Stimulated activated CD8-positive, alpha-beta memory T cell treated with anti-CD3 and anti-CD28 coated beads, Interleukin-15, amount 100 ng/mL, for 48 hours (primary cell): Measurements from ENCODE around the gene F7.
"Not testable (repeated sequence)": the region's sequence is repeated elsewhere in the genome, so short reads cannot be mapped to it uniquely, and the experiment has no call there.

Source experiments
- DNase-seq, 2 donors: peaks; one replicate each; pipeline ENCODE4 v3.0.0-alpha.2; 2020; ENCODE audit warnings: low read depth in 2 of 2

Gene F7

GRCh38 chr13:113072376-113072775, 33.2 kb upstream of the F7 start:
- no peak for DNase-seq

- no peak for DNase-seq
These were observed 31.6 kb upstream of the F7 start for GRCh38 chr13:113073942-113074341.

GRCh38 chr13:113074401-113074800, 31.2 kb upstream of the F7 start:
- DNase-seq: no peak

GRCh38 chr13:113074876-113075275, 30.7 kb upstream of the F7 start:
- DNase-seq: no peak

- DNase-seq: no peak
These were observed 29.9 kb upstream of the F7 start for GRCh38 chr13:113075711-113076110.

- DNase-seq: no peak
These were observed 28.8 kb upstream of the F7 start for GRCh38 chr13:113076681-113077401.

GRCh38 chr13:113077566-113077952, 28.0 kb upstream of the F7 start:
- no peak for DNase-seq

GRCh38 chr13:113077953-113078901, 27.4 kb upstream of the F7 start:
- no peak for DNase-seq

GRCh38 chr13:113078902-113079780, 26.4 kb upstream of the F7 start:
- no peak for DNase-seq

- not testable (repeated sequence) for DNase-seq
These were observed 25.9 kb upstream of the F7 start for GRCh38 chr13:113079781-113080080.

- no peak for DNase-seq
These were observed 25.2 kb upstream of the F7 start for GRCh38 chr13:113080361-113080831.

GRCh38 chr13:113080901-113081521, 24.6 kb upstream of the F7 start:
- no peak for DNase-seq

- DNase-seq: no peak
These were observed 23.2 kb upstream of the F7 start for GRCh38 chr13:113082198-113083021.

- no peak for DNase-seq
These were observed 22.6 kb upstream of the F7 start for GRCh38 chr13:113083022-113083373.

- no peak for DNase-seq
These were observed 22.1 kb upstream of the F7 start for GRCh38 chr13:113083402-113084061.

- DNase-seq: no peak
These were observed 21.3 kb upstream of the F7 start for GRCh38 chr13:113084094-113084942.

GRCh38 chr13:113084943-113085540, 20.5 kb upstream of the F7 start:
- DNase-seq: no peak

GRCh38 chr13:113086031-113086750, 19.4 kb upstream of the F7 start:
- no peak for DNase-seq
